Natural killer cell (primary cell): ENCODE results near the gene CWC25. TPM values are rescaled to one million over a fixed set of nuclear protein-coding genes. Genes with fewer than 3 reads are reported as not detected.

Source experiments
- ATAC-seq, 3 donors: fragments of 150-1000 bp in 2 of 3; fragments of 200-7000 bp in 1 of 3; cut with Tn5 transposase; 1 replicate in 1 of 3; 2 replicates in 2 of 3; pipeline ENCODE4 v1.10.0; 2021; ENCODE audit warnings: mild to moderate bottlenecking in 2 of 3, moderate library complexity in 2 of 3
- DNase-seq, 2 donors: peaks; one replicate each; pipeline versions ENCODE4 v3.0.0 to v3.0.0-alpha.2; 2013 to 2021; ENCODE audit warnings: mixed read lengths in 1 of 2
- H3K27ac ChIP-seq: one replicate; pipeline ENCODE4 v1.5.1; 2013; ENCODE audit warnings: mild to moderate bottlenecking, low read length
- H3K27me3 ChIP-seq: one replicate; pipeline ENCODE4 v1.6.1; 2013; ENCODE audit warnings: low read length; ENCODE audit not compliant: control insufficient read depth, insufficient read depth
- H3K36me3 ChIP-seq: one replicate; pipeline ENCODE4 v1.6.1; 2013; ENCODE audit warnings: low read length; ENCODE audit not compliant: control insufficient read depth, insufficient read depth
- H3K4me1 ChIP-seq: one replicate; pipeline ENCODE4 v1.6.1; 2013; ENCODE audit warnings: low read length; ENCODE audit not compliant: control insufficient read depth, insufficient read depth
- H3K4me3 ChIP-seq: one replicate; pipeline ENCODE4 v1.5.1; 2013; ENCODE audit warnings: low read length
- H3K9me3 ChIP-seq: one replicate; pipeline ENCODE4 v1.6.1; 2013; ENCODE audit warnings: low read length; ENCODE audit not compliant: control insufficient read depth, insufficient read depth
- H3K27ac Mint-ChIP-seq, 2 donors: one replicate each; pipeline ENCODE4 v1.8.0; 2022; ENCODE audit warnings: mild to moderate bottlenecking in 2 of 2, mixed read lengths in 2 of 2, moderate library complexity in 1 of 2
- H3K27me3 Mint-ChIP-seq, 2 donors: one replicate each; pipeline ENCODE4 v1.8.0; 2022; ENCODE audit warnings: low read depth in 2 of 2, mixed read lengths in 2 of 2
- H3K36me3 Mint-ChIP-seq: one replicate; pipeline ENCODE4 v1.8.0; 2022; ENCODE audit warnings: mixed read lengths
- H3K4me1 Mint-ChIP-seq, 2 donors: one replicate each; pipeline ENCODE4 v1.8.0; 2022; ENCODE audit warnings: mixed read lengths in 2 of 2
- H3K4me3 Mint-ChIP-seq: one replicate; pipeline ENCODE4 v1.8.0; 2022; ENCODE audit warnings: mild to moderate bottlenecking, moderate library complexity, mixed read lengths
- H3K9me3 Mint-ChIP-seq, 2 donors: one replicate each; pipeline ENCODE4 v1.8.0; 2022; ENCODE audit warnings: mixed read lengths in 2 of 2
- CTCF ChIP-seq: fragments of 200-600 bp; IDR thresholded peaks from one replicate; pipeline ENCODE4 v1.8.0; 2022; ENCODE audit warnings: antibody characterized with exemption
- WGBS: methylation state at CpG from one replicate; pipeline ENCODE4 v1.1.7; 2013; ENCODE audit warnings: missing lambda C conversion rate; ENCODE audit not compliant: insufficient coverage; 5-methylcytosine and 5-hydroxymethylcytosine counted together
- intact Hi-C: fragments of 100-400 bp; cut with micrococcal nuclease; formaldehyde crosslinking; loops from one replicate; pipeline ENCODE4 v1.14.2; 2022
- total RNA-seq, 4 donors: library from RNA; stranded (reverse); fragments of 120-200 nt in 1 of 4; gene quantifications; one replicate each; pipeline versions ENCODE4 v1.2.3 to v1.2.4, GENCODE V29; 2013 to 2022

The CWC25 gene
- total RNA-seq, 3 donors from 2014 or later (not counting 1 experiment from before 2014, with no cell fraction given): 63.8 to 79.4 (median 74.4) TPM

- DNase-seq (peak; percentile 84 to 94), ATAC-seq (peak; percentile 57 to 82 (median 66))
- peak within 1 kb of the TSS; percentile 88 for H3K27ac ChIP-seq
- H3K36me3 ChIP-seq: peaks cover 5% of the 10 kb centered on the region
- Mint-ChIP-seq H3K27ac (peak within 1 kb of the TSS; percentile 96 to 98), H3K4me1 (peaks cover 49 to 66% of the 10 kb centered on the region in 2 donors), H3K27me3 (no peaks in the 10 kb centered on the region), H3K9me3 (no peaks in the 10 kb centered on the region), H3K36me3 (no peaks in the 10 kb centered on the region), H3K4me3 (peak within 1 kb of the TSS; percentile 100)
- WGBS: under 1% methylated on average over 73 of the region's 73 CpGs
- H3K9me3 ChIP-seq: no peaks in the 10 kb centered on the region
- peaks cover 55% of the 10 kb centered on the region for H3K4me1 ChIP-seq
- TF ChIP-seq CTCF: no peak
- intact Hi-C loops: loop anchor here (1.0 to 10.0 kb wide), 6 partner anchors 19 to 283 kb away; partner anchors contain the start of gene PLXDC1
- peak within 1 kb of the TSS; percentile 100 for H3K4me3 ChIP-seq
- no peaks in the 10 kb centered on the region for H3K27me3 ChIP-seq
Observed at GRCh38 chr17:38869526-38870258, 44.6 kb upstream of the CWC25 start, which contains the start of gene LASP1. TSS of gene LASP1 (plus strand) at chr17:38870058. CDS start at chr17:38870190, 132 bp downstream.

- Mint-ChIP-seq H3K4me1 (peaks cover 44 to 59% of the 10 kb centered on the region in 2 donors), H3K36me3 (no peaks in the 10 kb centered on the region), H3K27me3 (no peaks in the 10 kb centered on the region), H3K9me3 (no peaks in the 10 kb centered on the region), H3K27ac (peak overlapping the region; percentile 96 to 98), H3K4me3 (peak overlapping the region; percentile 100)
- Histone ChIP-seq H3K9me3 (no peaks in the 10 kb centered on the region), H3K36me3 (peaks cover 2% of the 10 kb centered on the region), H3K4me3 (peak overlapping the region; percentile 100), H3K27me3 (no peaks in the 10 kb centered on the region), H3K4me1 (peaks cover 48% of the 10 kb centered on the region), H3K27ac (peak overlapping the region; percentile 88)
- 0% methylated on average over 18 of the region's 26 CpGs for whole genome bisulfite sequencing
- peak; percentile 46 to 71 (median 65) for ATAC-seq
- intact Hi-C loops: loop anchor here (1.0 to 10.0 kb wide), 4 partner anchors 15 to 226 kb away; no protein-coding TSS in a partner anchor
- peak; percentile 88 to 89 for DNase-seq
- TF ChIP-seq CTCF: no peak
Observed at GRCh38 chr17:38868817-38869525, 43.9 kb upstream of the CWC25 start.

GRCh38 chr17:38867968-38868816 lies 43.1 kb upstream of the CWC25 start:
- peak overlapping the region; percentile 88 for H3K27ac ChIP-seq
- no peaks in the 10 kb centered on the region for H3K9me3 ChIP-seq
- no peaks in the 10 kb centered on the region for H3K27me3 ChIP-seq
- H3K4me3 ChIP-seq: peak overlapping the region; percentile 100
- no peak for TF ChIP-seq CTCF
- H3K27ac Mint-ChIP-seq: peak overlapping the region; percentile 96 to 98
- H3K4me1 ChIP-seq: peaks cover 40% of the 10 kb centered on the region
- intact Hi-C loops: loop anchor here (1.0 to 10.0 kb wide), 3 partner anchors 14 to 227 kb away; no protein-coding TSS in a partner anchor
- H3K27me3 Mint-ChIP-seq: no peaks in the 10 kb centered on the region
- peak overlapping the region; percentile 100 for H3K4me3 Mint-ChIP-seq
- no peaks in the 10 kb centered on the region for H3K9me3 Mint-ChIP-seq
- WGBS: 33% methylated on average over 25 of the region's 25 CpGs
- peaks cover under 1% of the 10 kb centered on the region for H3K36me3 ChIP-seq
- H3K36me3 Mint-ChIP-seq: no peaks in the 10 kb centered on the region
- peak in 1 of 2 donors; percentile 46 for DNase-seq
- ATAC-seq: no peak
- H3K4me1 Mint-ChIP-seq: peaks cover 36 to 51% of the 10 kb centered on the region in 2 donors
